ENCODE data around the gene GLG1.
"Not testable (repeated sequence)": the region's sequence is repeated elsewhere in the genome, so short reads cannot be mapped to it uniquely, and the experiment has no call there.

The GLG1 gene

DNA sequence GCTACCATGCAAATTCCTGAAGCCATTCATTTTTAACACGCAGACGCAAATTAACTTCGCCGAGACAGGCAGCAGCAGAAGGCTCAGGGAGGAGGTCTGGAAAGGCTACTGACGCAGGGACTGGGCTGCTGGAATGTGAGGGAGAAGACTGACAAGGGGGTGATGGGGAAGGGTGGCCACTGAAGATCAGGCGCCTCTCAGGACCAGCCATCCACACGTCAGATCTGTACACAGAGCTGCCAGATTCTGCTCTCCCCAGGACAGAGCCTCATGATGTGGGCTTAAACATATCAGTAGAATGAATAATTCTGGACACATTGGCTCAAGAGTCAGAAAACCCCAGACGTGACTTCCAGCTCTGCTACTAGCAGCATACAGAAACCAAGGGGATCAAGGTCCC, 160.0 kb downstream of the GLG1 start:
- TF ChIP-seq, protein P1, sequence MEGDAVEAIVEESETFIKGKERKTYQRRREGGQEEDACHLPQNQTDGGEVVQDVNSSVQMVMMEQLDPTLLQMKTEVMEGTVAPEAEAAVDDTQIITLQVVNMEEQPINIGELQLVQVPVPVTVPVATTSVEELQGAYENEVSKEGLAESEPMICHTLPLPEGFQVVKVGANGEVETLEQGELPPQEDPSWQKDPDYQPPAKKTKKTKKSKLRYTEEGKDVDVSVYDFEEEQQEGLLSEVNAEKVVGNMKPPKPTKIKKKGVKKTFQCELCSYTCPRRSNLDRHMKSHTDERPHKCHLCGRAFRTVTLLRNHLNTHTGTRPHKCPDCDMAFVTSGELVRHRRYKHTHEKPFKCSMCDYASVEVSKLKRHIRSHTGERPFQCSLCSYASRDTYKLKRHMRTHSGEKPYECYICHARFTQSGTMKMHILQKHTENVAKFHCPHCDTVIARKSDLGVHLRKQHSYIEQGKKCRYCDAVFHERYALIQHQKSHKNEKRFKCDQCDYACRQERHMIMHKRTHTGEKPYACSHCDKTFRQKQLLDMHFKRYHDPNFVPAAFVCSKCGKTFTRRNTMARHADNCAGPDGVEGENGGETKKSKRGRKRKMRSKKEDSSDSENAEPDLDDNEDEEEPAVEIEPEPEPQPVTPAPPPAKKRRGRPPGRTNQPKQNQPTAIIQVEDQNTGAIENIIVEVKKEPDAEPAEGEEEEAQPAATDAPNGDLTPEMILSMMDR (conservative IDR thresholded peaks at IDR 0.05; ENCODE audit: low read depth, low read length) = no peak
- no peak overlapping the region for H3K4me3 ChIP-seq (ENCODE audit: low read depth, low read length)
- DNase-seq (ENCODE audit: low read depth) = no peak

GRCh38 chr16:74443624-74444346, 163.1 kb downstream of the GLG1 start:
- H3K4me3 ChIP-seq (ENCODE audit: low read depth, low read length); DNase-seq (ENCODE audit: low read depth): not testable (repeated sequence)

- no peak for DNase-seq (ENCODE audit: low read depth)
- TF ChIP-seq, protein P1 (conservative IDR thresholded peaks at IDR 0.05; ENCODE audit: low read depth, low read length) = no peak
- H3K4me3 ChIP-seq (ENCODE audit: low read depth, low read length) = no peak overlapping the region
Measured at GRCh38 chr16:74439685-74440084, 167.2 kb downstream of the GLG1 start.

DNA sequence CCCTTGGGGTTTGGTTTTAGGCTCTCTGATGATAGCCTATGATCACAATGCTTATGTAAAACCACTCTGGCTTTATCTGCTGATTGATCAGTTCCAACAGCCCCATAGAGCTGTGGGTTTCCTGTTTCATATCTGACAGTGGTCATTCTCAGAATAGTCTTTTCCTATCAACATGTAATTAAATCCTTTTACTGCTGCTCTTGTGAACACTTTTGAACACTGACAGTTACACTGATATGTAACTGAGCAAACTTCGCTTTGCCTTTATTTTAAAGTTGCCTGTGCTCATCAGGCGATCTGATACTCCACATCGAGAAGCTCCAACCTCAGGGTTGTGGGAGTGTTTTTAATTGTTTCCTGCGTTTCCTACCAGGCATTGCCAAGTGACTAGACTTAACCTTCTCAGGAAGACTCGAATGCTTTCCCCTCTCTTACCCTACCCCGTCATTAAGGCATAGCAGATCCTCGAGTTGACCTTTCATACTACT, 168.4 kb downstream of the GLG1 start:
- TF ChIP-seq, protein P1 (conservative IDR thresholded peaks at IDR 0.05; ENCODE audit: low read depth, low read length) = no peak
- no peak for DNase-seq (ENCODE audit: low read depth)
- H3K4me3 ChIP-seq (ENCODE audit: low read depth, low read length) = no peak overlapping the region

DNA sequence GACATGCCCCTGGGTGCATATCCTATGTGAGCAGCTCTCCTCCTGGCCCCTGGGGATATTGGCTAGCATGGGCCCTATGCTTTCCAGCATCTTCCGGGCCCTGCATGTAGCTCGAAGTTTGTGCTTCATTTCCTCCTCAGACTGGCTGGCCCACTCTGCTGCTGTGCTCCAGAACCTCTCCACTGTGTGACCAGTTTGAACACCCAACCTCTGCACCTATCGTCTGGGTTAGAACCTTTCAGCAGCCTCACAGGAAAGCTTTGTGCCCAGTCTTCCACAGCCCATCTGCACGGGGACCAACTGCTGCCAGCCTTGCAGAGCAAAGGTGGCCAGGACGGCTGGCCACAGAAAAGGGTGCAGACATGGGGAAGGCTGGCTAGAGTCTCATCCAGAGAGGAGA, 175.4 kb downstream of the GLG1 start:
- TF ChIP-seq, protein P1 (conservative IDR thresholded peaks at IDR 0.05; ENCODE audit: low read depth, low read length) = no peak
- no peak for DNase-seq (ENCODE audit: low read depth)
- no peak overlapping the region for H3K4me3 ChIP-seq (ENCODE audit: low read depth, low read length)

DNA sequence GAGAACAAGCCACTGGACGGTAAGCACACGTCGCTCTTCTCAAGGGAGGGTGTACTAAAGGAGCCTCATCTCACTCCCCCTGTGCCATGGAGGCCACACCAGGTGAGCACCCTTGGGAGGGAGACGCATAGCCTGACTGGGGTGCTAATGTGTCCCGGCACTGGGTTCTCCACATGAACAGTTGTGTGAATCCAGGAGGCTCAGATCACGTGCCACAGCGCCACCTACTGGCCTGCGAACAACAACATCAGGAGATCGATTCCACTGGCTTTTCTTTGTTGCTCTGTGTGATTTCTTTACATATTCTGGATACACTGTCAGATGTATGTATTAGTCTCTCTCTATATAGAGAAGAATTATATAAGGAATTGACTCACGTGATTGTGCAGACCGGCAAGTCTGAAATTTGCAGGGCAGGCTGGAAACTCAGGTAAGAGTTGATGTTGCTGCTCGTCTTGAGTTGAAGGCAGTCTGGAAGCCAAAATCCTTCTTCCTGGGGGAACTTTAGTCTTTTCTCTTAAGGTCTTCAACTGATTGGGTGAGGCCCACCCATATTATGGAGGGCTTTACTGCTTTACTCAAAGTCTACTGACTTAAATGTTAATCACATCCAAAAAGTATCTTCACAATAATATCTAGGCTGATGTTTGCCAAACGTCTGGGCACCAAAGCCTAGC, 176.7 kb downstream of the GLG1 start:
- H3K4me3 ChIP-seq (ENCODE audit: low read depth, low read length) = not testable (repeated sequence)
- TF ChIP-seq, protein P1 (conservative IDR thresholded peaks at IDR 0.05; ENCODE audit: low read depth, low read length) = peak; percentile 67
- peak; percentile 46 for DNase-seq (ENCODE audit: low read depth)

GRCh38 chr16:74428493-74428892, 178.4 kb downstream of the GLG1 start:
- DNase-seq (ENCODE audit: low read depth) = not testable (repeated sequence)

GRCh38 chr16:74425751-74426150, 181.2 kb downstream of the GLG1 start:
- H3K4me3 ChIP-seq (ENCODE audit: low read depth, low read length); DNase-seq (ENCODE audit: low read depth): not testable (repeated sequence)

More at GRCh38 chr16:74428493-74428892, 178.4 kb downstream of the GLG1 start:
- not testable (repeated sequence) for H3K4me3 ChIP-seq (ENCODE audit: low read depth, low read length)

GRCh38 chr16:74423721-74424120, 183.2 kb downstream of the GLG1 start:
- not testable (repeated sequence) for DNase-seq (ENCODE audit: low read depth); H3K4me3 ChIP-seq (ENCODE audit: low read depth, low read length)

GRCh38 chr16:74422086-74422485, 184.8 kb downstream of the GLG1 start:
- not testable (repeated sequence) for DNase-seq (ENCODE audit: low read depth); H3K4me3 ChIP-seq (ENCODE audit: low read depth, low read length)

DNA sequence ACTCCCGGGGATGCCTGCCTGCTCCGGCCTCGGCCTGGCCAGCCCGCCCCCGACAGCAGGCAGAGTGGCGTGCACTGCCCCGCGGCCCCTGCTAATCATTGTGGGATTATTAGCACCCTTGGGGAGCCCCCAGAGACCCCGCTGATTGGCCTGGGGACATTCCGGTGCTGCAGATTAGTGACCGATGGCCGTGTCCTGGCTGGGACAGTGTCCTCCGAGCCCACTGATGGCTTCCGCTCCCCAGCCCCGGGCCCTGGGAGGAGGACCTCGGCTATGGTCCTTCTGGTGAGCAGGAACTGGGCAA, 185.5 kb downstream of the GLG1 start:
- DNase-seq (ENCODE audit: low read depth); H3K4me3 ChIP-seq (ENCODE audit: low read depth, low read length): not testable (repeated sequence)

DNA sequence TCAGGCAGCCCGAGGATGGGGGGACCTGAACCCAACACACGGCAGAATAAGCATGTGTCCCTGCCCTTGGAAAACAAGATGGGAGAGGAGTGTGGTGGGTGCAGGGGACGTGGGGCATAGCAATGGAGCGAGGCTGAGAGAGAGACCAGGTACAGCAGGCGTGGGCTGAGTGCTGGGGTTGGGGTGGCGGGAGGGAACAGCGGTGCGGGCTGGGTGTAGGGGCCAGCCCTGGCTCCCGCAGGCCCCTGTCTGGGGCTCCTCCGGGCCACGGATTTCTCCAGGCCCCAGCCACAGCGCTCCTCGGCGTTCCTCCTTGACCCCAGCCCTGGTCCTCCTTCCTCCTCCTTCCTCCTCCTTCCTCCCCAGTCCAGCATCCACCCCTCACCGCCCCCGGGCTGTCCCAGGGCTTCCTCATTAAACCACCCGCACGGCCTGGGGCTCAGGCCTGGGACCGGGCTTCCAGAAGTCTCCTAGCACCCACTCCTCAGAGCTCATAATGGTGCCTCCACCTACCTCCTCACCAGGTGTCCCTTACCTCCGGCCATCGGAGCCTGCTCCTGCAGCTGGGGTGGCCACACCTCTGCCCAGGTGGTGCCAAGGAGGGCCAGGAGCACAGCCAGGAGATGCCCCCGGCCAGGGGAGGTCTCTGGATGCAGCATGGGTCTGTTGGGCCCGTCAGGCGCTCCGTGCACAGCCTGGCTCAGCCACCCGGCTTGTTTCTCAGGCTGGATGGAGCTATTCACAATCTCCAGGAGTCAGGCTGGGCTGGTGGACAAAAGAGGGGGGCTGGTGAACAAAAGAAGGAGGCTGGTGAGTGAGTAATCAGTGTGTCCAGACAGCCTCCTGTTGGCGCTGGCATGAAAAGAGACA, 186.1 kb downstream of the GLG1 start, which contains the start of gene CLEC18B:
CLEC18B (minus strand) TSS at position 867 of the 870 bp plus-strand sequence; CDS start at position 659, 208 bp downstream.
- H3K4me3 ChIP-seq (ENCODE audit: low read depth, low read length) = not testable (repeated sequence)
- peak; percentile 24 for DNase-seq (ENCODE audit: low read depth)

All from choroid plexus epithelial cell (primary cell).